HG03432 (cell line): ENCODE results near the gene ITIH6.
"Not testable (repeated sequence)": the region's sequence is repeated elsewhere in the genome, so short reads cannot be mapped to it uniquely, and the experiment has no call there.

ENCODE experiments used
- ATAC-seq: cut with Tn5 transposase; IDR thresholded peaks from one replicate; pipeline ENCODE4 v1.9.1; 2021; ENCODE audit warnings: mild to moderate bottlenecking, moderate library complexity; ENCODE audit not compliant: unreplicated experiment

Gene ITIH6

GRCh38 chrX:54808605-54809483, 10.8 kb upstream of the ITIH6 start:
- ATAC-seq, result peak; percentile 87

- ATAC-seq, result peak; percentile 28
These were observed 10.1 kb upstream of the ITIH6 start for GRCh38 chrX:54808109-54808604.

GRCh38 chrX:54807524-54808108, 9.6 kb upstream of the ITIH6 start, which contains the start of gene MAGED2:
TSS of gene MAGED2 (plus strand) at chrX:54807745. CDS start at chrX:54809332, 1,587 bp downstream.
- ATAC-seq, result no peak

DNA sequence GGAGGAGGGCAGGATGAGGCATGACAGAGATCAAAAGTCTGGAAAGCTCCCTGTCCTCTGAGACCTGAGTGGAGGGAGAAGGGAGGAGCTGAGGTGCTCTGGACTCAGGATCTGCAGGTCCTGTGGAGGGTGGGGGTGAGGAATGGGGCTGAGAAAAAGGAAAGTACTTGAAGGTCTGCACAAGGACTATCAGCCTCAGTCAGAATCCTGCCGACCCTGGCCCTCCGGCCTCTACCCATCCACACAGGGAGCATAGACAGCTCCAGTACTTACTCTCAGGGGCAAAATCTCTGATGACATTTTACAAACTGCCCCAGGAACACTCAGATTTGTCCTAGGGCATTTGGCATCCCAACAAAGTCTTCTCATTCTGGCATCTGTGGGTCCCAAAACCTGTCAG, 991 bp upstream of the ITIH6 start:
- no peak for ATAC-seq

- ATAC-seq, result no peak
These were observed 3.3 kb downstream of the ITIH6 start for GRCh38 chrX:54794795-54795194.

DNA sequence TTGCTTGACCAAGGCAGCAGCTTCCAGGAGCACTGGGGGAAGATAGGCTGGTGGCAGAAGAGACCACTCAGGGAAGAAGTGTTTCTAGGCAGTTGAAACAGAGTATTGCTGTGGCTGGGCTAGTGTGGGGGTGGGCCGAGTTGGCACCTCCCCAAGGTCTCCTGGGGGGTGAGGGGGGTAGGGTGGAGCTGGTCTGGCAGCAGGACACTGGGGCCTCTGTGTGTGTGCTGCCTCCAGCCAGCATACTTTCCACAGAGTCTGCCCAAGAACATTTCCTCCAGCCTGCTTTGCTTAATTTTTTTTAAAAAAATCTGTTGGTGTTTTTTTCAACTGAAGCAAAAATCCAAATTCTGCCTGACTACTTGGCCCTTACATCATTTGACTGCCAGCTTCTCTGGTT, 4.0 kb downstream of the ITIH6 start:
- no peak for ATAC-seq

GRCh38 chrX:54789405-54789804, 8.7 kb downstream of the ITIH6 start:
- ATAC-seq, result not testable (repeated sequence)

GRCh38 chrX:54788446-54788845, 9.6 kb downstream of the ITIH6 start:
- ATAC-seq, result no peak

DNA sequence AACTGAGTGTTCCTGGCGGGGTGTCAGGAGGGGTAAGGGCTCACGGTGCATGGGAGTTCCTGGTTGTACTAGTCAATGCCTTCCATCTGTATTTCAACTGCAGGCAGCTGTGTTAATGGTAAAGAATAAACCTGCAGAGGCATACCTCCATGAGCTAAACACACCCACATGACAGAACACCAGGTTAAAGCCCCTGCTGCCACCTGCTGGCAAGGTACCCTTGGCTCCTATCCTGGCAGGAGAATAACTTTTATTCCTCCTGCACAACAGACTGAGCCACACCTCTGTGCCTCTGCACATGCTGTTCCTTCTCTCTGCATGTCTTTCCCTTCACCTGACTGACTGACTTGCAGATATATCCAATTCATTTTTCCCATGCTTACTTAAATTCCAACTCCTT, 11.1 kb downstream of the ITIH6 start:
- ATAC-seq, result no peak

GRCh38 chrX:54785901-54786300, 12.2 kb downstream of the ITIH6 start:
- ATAC-seq, result no peak

DNA sequence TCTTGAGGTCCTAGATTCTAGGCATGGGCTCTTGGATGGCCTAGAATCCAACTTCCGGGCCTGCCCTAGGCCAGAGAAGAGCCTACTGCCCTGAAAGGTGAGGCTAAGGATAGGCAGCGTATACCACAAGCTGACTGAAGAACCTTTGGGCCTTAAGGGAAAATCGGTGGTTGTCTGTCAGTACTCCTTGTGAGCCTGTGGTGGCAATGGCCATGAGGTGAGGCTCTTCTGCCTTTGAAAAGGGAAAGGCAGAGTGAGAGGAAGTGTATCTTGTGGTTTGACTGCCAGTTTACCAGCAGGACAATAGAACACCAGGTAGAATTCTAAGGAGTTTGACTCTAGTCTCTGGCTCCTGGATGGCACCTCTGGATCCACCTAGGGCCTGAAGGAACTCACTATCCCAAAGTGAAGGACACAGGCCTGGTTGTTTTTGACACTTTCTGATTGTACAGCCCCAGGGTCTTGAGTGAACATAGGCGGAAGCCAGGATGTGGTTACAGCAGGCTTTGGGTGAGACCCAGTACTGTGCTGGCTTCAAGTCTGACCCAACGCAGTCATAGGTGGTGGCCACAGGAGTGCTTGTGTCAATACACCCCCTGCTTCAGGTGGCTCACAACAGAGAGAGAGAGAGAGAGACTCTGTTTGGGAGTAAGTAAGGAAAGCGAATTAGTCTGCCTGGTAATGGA, 20.9 kb downstream of the ITIH6 start:
- ATAC-seq, result no peak

DNA sequence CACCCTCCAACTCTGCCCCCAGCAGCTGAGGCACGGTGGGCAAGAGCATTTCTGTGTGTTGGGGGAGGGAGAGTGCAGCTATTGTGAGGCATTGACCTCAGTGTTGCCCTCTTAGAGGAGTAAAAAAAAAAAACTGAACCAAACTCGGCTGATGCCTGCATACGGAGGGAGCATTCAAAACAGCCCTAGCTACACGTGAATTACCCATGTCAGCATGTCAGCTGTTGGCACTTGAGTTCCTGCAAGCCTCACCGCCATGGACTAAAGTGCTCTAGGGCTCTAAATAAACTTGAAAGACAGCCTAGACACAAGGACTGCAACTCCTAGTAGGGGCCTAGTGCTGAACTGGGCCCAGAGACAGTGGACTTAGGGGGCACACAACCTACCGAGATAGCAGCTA, 22.0 kb downstream of the ITIH6 start:
- no peak for ATAC-seq

- not testable (repeated sequence) for ATAC-seq
These were observed 23.5 kb downstream of the ITIH6 start for GRCh38 chrX:54774391-54775094.

- no peak for ATAC-seq
These were observed 39.7 kb downstream of the ITIH6 start for GRCh38 chrX:54758114-54759055.

GRCh38 chrX:54754854-54755253, 43.2 kb downstream of the ITIH6 start:
- no peak for ATAC-seq

GRCh38 chrX:54748626-54749025, 49.4 kb downstream of the ITIH6 start:
- ATAC-seq, result no peak

DNA sequence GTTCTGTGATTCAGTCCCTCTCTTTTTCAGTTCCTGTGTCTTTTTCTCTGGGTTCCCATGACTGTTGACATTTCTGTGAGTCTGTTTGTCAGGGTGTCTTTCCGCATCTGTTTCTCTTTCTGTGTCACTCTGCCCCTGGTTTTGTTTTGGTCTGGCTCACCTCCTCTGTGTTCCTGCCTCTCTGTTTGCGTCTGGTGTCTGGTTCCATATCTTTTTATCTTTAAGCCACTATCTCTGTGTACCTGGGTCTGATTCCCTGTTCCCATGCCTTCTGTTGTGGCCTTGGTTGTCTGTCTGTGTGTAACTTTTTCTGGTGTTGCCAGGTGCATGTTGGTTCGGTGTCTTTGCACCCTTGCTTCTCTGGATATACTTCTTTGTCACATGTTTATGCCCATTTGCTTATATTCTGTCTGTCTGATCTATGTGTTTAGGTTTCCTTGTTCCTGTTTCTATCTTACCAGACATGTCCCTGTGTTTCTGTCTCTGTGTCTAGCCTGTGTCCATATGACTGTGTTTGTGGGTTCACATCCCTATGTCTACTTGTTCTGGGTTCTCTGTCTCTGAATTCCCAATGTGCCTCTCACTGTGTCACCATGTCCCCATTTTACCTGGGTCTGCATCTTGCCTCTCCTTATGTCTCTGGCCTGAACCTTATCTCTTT, 50.2 kb downstream of the ITIH6 start:
- ATAC-seq, result no peak

DNA sequence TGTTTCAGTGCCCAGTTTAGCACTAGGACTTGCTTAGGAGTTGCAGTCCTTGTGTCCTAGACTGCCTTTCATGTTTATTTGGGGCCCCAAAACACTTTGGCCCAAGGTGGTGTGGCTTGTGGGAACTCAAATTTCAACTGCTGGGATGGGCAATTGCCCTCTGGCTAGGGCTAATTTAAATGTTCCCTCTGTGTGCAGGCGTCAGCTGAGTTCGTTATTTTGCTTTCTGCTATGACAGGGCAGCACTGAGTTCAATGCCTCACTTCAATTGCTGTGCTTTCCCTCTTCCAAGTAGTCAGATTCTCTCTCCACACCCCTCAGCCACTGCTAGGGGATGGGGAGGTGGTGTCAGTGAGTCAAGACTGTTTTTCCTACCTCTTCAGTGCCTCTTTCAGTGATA, 51.1 kb downstream of the ITIH6 start:
- no peak for ATAC-seq

DNA sequence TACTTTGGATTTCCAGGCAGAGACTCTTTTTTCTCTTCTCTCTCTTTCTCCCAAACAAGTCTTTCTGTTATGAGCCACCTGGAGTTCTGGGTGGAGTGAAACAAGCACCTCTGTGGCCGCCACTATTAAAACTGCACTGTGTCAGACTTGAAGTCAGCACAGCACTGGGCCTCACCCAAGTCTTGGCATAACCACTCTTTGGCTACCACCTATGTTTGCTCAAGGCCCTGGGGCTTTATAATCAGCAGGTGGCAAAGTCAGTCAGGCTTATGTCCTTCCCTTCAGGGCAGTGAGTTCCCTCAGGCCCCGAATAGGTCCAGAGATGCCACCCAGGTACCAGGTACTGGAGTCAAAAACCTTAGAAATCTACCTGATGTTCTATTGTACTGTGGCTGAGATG, 52.4 kb downstream of the ITIH6 start:
- ATAC-seq, result no peak
